GM21423 (cell line): Measurements from ENCODE around the gene AP1S1.
"Not testable (repeated sequence)": the region's sequence is repeated elsewhere in the genome, so short reads cannot be mapped to it uniquely, and the experiment has no call there.

Source experiments
- ATAC-seq: cut with Tn5 transposase; IDR thresholded peaks from one replicate; pipeline ENCODE4 v1.9.1; 2021; ENCODE audit warnings: mild to moderate bottlenecking, moderate library complexity; ENCODE audit not compliant: unreplicated experiment

Gene AP1S1

GRCh38 chr7:101199522-101199921, 45.2 kb downstream of the AP1S1 start:
- not testable (repeated sequence) for ATAC-seq

GRCh38 chr7:101200504-101200861, 46.2 kb downstream of the AP1S1 start:
- ATAC-seq, result no peak

GRCh38 chr7:101200862-101201599, 46.8 kb downstream of the AP1S1 start, which contains the start of gene MOGAT3:
Gene MOGAT3, minus strand, starts transcription at chr7:101201036. Its CDS starts 182 bp downstream, at chr7:101200854.
- ATAC-seq, result no peak

- no peak for ATAC-seq
These were observed 47.7 kb downstream of the AP1S1 start for GRCh38 chr7:101201695-101202602.

- ATAC-seq, result no peak
These were observed 48.3 kb downstream of the AP1S1 start for GRCh38 chr7:101202603-101202918.

- ATAC-seq, result not testable (repeated sequence)
These were observed 49.8 kb downstream of the AP1S1 start for GRCh38 chr7:101203740-101204738.

GRCh38 chr7:101205901-101206664, 51.8 kb downstream of the AP1S1 start:
- ATAC-seq, result no peak

GRCh38 chr7:101206665-101207042, 52.4 kb downstream of the AP1S1 start:
- no peak for ATAC-seq

GRCh38 chr7:101207459-101207858, 53.2 kb downstream of the AP1S1 start:
- no peak for ATAC-seq

- ATAC-seq, result no peak
These were observed 54.5 kb downstream of the AP1S1 start for GRCh38 chr7:101208794-101209193.

GRCh38 chr7:101210143-101210542, 55.9 kb downstream of the AP1S1 start:
- ATAC-seq, result no peak
